ENCODE results near the gene NKAPL. TPM values are rescaled to one million over a fixed set of nuclear protein-coding genes. Genes with fewer than 3 reads are reported as not detected.

NKAPL gene
- total RNA-seq, result not detected in 2 replicates
- long read RNA-seq, result 0 reads

DNA sequence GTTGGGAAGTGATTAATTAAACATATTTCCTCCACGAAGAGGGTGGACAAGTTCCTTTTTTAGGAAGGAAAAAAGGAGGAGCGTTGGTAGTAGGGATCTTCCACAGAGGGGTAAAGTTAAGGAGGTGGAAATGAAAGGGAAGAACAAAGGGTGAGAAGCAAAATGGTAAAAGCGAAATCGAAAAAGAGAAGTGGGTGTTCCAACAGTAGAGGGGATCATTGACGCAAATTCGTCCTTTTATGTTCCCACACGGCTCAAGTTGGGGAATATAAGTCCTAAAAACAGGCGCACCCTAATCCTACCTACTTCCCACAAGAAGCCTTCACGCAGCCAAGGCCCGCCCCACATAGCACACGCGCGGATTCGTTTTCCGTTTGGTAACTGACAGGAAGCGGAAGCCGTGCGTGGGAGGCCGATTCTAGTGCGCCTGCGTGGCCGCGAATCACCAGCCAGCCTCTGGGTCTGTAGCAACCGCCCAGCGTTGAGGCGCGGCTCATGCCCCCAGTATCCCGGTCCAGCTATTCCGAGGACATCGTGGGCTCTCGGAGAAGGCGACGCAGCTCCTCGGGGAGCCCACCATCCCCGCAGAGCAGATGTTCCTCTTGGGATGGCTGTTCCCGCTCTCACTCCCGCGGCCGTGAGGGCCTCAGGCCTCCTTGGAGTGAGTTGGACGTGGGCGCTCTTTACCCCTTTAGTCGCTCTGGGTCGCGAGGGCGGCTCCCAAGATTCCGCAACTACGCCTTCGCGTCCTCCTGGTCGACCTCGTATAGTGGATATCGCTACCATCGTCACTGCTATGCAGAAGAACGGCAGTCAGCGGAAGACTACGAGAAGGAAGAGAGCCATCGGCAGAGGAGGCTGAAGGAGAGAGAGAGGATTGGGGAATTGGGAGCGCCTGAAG, at the start of gene NKAPL:
Gene NKAPL (plus strand): TSS at position 421 of the 901 bp plus-strand sequence. CDS start 75 bp downstream, at position 496.
- TF ChIP-seq, protein P1, sequence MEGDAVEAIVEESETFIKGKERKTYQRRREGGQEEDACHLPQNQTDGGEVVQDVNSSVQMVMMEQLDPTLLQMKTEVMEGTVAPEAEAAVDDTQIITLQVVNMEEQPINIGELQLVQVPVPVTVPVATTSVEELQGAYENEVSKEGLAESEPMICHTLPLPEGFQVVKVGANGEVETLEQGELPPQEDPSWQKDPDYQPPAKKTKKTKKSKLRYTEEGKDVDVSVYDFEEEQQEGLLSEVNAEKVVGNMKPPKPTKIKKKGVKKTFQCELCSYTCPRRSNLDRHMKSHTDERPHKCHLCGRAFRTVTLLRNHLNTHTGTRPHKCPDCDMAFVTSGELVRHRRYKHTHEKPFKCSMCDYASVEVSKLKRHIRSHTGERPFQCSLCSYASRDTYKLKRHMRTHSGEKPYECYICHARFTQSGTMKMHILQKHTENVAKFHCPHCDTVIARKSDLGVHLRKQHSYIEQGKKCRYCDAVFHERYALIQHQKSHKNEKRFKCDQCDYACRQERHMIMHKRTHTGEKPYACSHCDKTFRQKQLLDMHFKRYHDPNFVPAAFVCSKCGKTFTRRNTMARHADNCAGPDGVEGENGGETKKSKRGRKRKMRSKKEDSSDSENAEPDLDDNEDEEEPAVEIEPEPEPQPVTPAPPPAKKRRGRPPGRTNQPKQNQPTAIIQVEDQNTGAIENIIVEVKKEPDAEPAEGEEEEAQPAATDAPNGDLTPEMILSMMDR (conservative IDR thresholded peaks at IDR 0.05), result no peak
- peaks cover 42% of the 10 kb centered on the region for H3K27me3 Mint-ChIP-seq (ENCODE audit: low read depth)
- no peaks in the 10 kb centered on the region for H3K9me3 Mint-ChIP-seq
- no peak for DNase-seq (ENCODE audit: low read depth, low spot score)
- no peaks in the 10 kb centered on the region for H3K4me1 Mint-ChIP-seq
- no peak within 1 kb of the TSS for H3K27ac Mint-ChIP-seq (ENCODE audit: unreplicated experiment)
- H3K36me3 Mint-ChIP-seq (ENCODE audit: low read depth), result no peaks in the 10 kb centered on the region
- no peak within 1 kb of the TSS for H3K4me3 Mint-ChIP-seq

DNA sequence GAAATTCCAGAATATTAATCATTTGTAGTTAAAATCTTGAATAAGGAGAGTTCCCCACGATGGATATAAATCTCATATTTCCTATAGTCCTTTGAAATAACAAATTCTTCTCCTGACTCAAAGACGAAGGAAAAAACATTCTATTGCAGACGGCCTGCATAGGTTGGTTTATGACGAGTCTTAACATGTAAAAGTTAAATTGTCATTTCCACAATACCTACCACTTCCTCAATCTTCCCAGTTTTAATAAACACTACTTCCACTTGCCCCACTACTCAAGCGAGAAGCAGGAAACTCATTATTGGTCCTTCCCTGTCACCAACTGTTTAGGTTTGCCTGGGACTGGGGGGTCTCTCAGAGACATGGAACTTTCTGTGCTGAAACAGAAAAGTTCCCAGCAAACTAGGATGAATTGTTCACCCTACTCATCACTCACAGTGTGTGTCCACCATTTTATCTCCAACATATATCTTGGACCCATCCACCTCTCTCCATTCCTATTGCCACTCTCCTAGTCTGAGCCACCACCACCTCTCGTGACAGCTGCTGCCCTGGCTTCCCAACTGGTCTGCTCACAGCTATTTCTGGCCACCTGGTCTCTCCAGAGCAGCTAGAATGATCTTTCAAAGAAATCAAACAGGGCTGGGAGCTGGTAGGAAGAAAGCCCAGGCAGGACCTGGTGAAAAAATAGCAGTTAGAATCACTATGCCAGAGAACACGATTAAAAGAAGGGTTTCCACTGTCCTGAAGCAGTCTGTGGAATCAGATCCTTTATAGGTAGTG, 49.2 kb upstream of the NKAPL start:
- no peak for DNase-seq (ENCODE audit: low read depth, low spot score)
- TF ChIP-seq, protein P1 (conservative IDR thresholded peaks at IDR 0.05), result no peak
- no peak overlapping the region for H3K4me3 Mint-ChIP-seq
- peaks cover 5% of the 10 kb centered on the region for H3K36me3 Mint-ChIP-seq (ENCODE audit: low read depth)
- H3K9me3 Mint-ChIP-seq, result no peaks in the 10 kb centered on the region
- H3K27ac Mint-ChIP-seq (ENCODE audit: unreplicated experiment), result no peak overlapping the region
- H3K4me1 Mint-ChIP-seq, result peaks cover 18% of the 10 kb centered on the region
- peaks cover 97% of the 10 kb centered on the region for H3K27me3 Mint-ChIP-seq (ENCODE audit: low read depth)

DNA sequence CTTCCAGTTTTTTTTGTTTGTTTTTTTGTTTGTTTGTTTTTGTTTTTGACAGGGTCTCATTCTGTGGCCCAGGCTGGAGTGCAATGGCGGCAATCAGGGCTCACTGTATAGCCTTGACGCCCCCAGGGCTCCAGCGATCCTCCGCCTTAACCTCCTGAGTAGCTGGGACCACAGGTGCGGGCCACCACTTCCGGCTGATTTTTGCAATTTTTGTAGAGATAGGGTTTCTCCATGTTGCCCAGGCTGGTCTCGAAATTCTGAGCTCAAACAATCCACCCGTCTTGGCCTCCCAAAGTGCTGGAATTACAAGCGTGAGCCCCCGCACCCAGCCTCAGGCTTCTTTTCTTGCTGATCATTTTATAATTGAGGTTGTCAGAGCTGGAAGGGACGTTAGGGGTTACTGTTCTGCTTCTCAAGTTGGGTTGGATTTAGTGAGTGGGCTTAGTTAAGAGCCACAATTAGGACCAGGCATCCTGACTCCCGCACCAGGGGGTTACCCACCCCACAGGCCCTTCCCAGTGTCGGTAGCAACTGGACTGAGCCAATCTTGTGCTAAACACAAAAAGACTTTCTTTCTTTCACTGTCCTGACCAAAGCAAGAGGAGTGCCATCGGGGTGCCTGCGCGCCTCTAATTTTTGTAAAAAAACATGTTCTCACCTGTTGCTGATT, 47.1 kb upstream of the NKAPL start:
- Mint-ChIP-seq H3K4me3 (peak overlapping the region; percentile 19), H3K36me3 (ENCODE audit: low read depth) (no peaks in the 10 kb centered on the region), H3K4me1 (peaks cover 18% of the 10 kb centered on the region), H3K27ac (ENCODE audit: unreplicated experiment) (no peak overlapping the region), H3K27me3 (ENCODE audit: low read depth) (peaks cover 97% of the 10 kb centered on the region), H3K9me3 (no peaks in the 10 kb centered on the region)
- no peak for DNase-seq (ENCODE audit: low read depth, low spot score)
- TF ChIP-seq, protein P1 (conservative IDR thresholded peaks at IDR 0.05), result no peak

DNA sequence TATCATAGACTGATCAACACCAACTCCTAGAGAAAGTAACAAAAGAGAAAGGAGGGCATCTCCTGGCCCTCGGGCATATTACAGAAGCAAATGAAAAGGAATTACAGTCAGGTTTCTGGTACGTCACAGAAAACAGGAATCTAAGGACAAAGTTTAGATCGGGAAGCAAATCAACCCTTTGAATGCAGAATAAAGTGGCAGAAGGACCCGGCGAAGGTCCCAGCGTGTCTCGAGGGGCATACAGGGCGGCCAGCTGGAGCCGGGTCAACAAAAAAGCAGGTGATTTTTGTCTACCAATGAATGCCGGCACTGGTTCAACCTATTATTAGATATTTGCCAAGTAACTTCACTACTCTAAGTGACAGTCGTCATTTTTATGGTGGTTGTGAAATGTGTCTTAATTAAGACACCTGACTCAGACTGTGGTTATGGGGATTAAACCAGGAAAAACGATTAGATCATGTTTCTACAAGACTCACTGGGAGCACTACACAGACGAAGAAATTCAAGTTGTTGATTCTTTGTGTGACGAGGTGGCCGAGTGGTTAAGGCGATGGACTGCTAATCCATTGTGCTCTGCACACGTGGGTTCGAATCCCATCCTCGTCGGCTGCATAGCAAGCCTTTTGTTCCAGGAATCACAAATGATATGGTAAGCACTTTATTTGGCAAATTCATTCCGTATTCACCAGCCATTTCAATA, 46.4 kb upstream of the NKAPL start:
- no peaks in the 10 kb centered on the region for H3K9me3 Mint-ChIP-seq

More for the DNA sequence above, 46.4 kb upstream of the NKAPL start:
- Mint-ChIP-seq H3K27me3 (ENCODE audit: low read depth) (peaks cover 97% of the 10 kb centered on the region), H3K36me3 (ENCODE audit: low read depth) (no peaks in the 10 kb centered on the region), H3K4me3 (peak overlapping the region; percentile 19), H3K4me1 (peaks cover 12% of the 10 kb centered on the region), H3K27ac (ENCODE audit: unreplicated experiment) (no peak overlapping the region)
- TF ChIP-seq, protein P1 (conservative IDR thresholded peaks at IDR 0.05), result no peak
- DNase-seq (ENCODE audit: low read depth, low spot score), result peak; percentile 28
